Measurements from ENCODE around the gene AGBL2. TPM values are rescaled to one million over a fixed set of nuclear protein-coding genes. Genes with fewer than 3 reads are reported as not detected.
"Not testable (repeated sequence)": the region's sequence is repeated elsewhere in the genome, so short reads cannot be mapped to it uniquely, and the experiment has no call there.

Gene AGBL2
- 1 to 10 TPM; 7.6 to 8.3 TPM for total RNA-seq

- H3K27me3 Mint-ChIP-seq (ENCODE audit: low read depth) = no peaks in the 10 kb centered on the region
- peaks cover 7 to 17% of the 10 kb centered on the region in 2 donors for H3K36me3 Mint-ChIP-seq (ENCODE audit: insufficient read depth in 2 of 2)
- H3K4me3 Mint-ChIP-seq = peak within 1 kb of the TSS; percentile 93 to 95
- ATAC-seq (replicated peaks in 1 of 2) (peak; percentile 98), DNase-seq (peak; percentile 88 to 90)
- no peaks in the 10 kb centered on the region for H3K9me3 Mint-ChIP-seq
- peaks cover 27% of the 10 kb centered on the region for H3K4me1 Mint-ChIP-seq (ENCODE audit: low read depth)
- peak within 1 kb of the TSS; percentile 95 for H3K27ac Mint-ChIP-seq
These were observed at the start of gene AGBL2 for GRCh38 chr11:47715082-47715669. TSS of gene AGBL2 (minus strand) at chr11:47715369. CDS start at chr11:47714650, 719 bp downstream.

GRCh38 chr11:47759291-47759690 lies 44.1 kb upstream of the AGBL2 start:
- not testable (repeated sequence) for H3K27ac Mint-ChIP-seq; H3K4me3 Mint-ChIP-seq; H3K27me3 Mint-ChIP-seq (ENCODE audit: low read depth); DNase-seq; H3K9me3 Mint-ChIP-seq; ATAC-seq (replicated peaks in 1 of 2)
- Mint-ChIP-seq H3K4me1 (ENCODE audit: low read depth) (peaks cover 23% of the 10 kb centered on the region), H3K36me3 (ENCODE audit: insufficient read depth in 2 of 2) (peaks cover 13 to 35% of the 10 kb centered on the region in 2 donors)

GRCh38 chr11:47756208-47756607 lies 41.0 kb upstream of the AGBL2 start:
- no peaks in the 10 kb centered on the region for H3K9me3 Mint-ChIP-seq
- no peak overlapping the region for H3K27ac Mint-ChIP-seq
- H3K36me3 Mint-ChIP-seq (ENCODE audit: insufficient read depth in 2 of 2) = peaks cover 19 to 37% of the 10 kb centered on the region in 2 donors
- DNase-seq = no peak
- no peak for ATAC-seq (replicated peaks in 1 of 2)
- no peak overlapping the region for H3K4me3 Mint-ChIP-seq
- no peaks in the 10 kb centered on the region for H3K27me3 Mint-ChIP-seq (ENCODE audit: low read depth)
- peaks cover 18% of the 10 kb centered on the region for H3K4me1 Mint-ChIP-seq (ENCODE audit: low read depth)

- no peaks in the 10 kb centered on the region for H3K9me3 Mint-ChIP-seq
- H3K27me3 Mint-ChIP-seq (ENCODE audit: low read depth) = no peaks in the 10 kb centered on the region
- ATAC-seq (replicated peaks in 1 of 2) (no peak), DNase-seq (no peak)
- H3K4me1 Mint-ChIP-seq (ENCODE audit: low read depth) = peaks cover 6% of the 10 kb centered on the region
- H3K27ac Mint-ChIP-seq = peak overlapping the region; percentile 24
- no peak overlapping the region for H3K4me3 Mint-ChIP-seq
- H3K36me3 Mint-ChIP-seq (ENCODE audit: insufficient read depth in 2 of 2) = peaks cover 12 to 39% of the 10 kb centered on the region in 2 donors
These were observed 35.6 kb upstream of the AGBL2 start for GRCh38 chr11:47750725-47751124.

GRCh38 chr11:47742494-47742893 lies 27.3 kb upstream of the AGBL2 start:
- not testable (repeated sequence) for H3K9me3 Mint-ChIP-seq; H3K4me1 Mint-ChIP-seq (ENCODE audit: low read depth); H3K27me3 Mint-ChIP-seq (ENCODE audit: low read depth); H3K27ac Mint-ChIP-seq; ATAC-seq (replicated peaks in 1 of 2); DNase-seq; H3K4me3 Mint-ChIP-seq
- peaks cover 9 to 43% of the 10 kb centered on the region in 2 donors for H3K36me3 Mint-ChIP-seq (ENCODE audit: insufficient read depth in 2 of 2)

- H3K4me1 Mint-ChIP-seq (ENCODE audit: low read depth); ATAC-seq (replicated peaks in 1 of 2); H3K27ac Mint-ChIP-seq; DNase-seq; H3K9me3 Mint-ChIP-seq; H3K27me3 Mint-ChIP-seq (ENCODE audit: low read depth); H3K4me3 Mint-ChIP-seq: not testable (repeated sequence)
- H3K36me3 Mint-ChIP-seq (ENCODE audit: insufficient read depth in 2 of 2) = peaks cover 6 to 40% of the 10 kb centered on the region in 2 donors
These were observed 22.6 kb upstream of the AGBL2 start for GRCh38 chr11:47737817-47738216.

- Mint-ChIP-seq H3K27me3 (ENCODE audit: low read depth) (no peaks in the 10 kb centered on the region), H3K27ac (no peak overlapping the region), H3K36me3 (ENCODE audit: insufficient read depth in 2 of 2) (peaks cover 13 to 46% of the 10 kb centered on the region in 2 donors), H3K4me1 (ENCODE audit: low read depth) (peaks cover 4% of the 10 kb centered on the region), H3K4me3 (no peak overlapping the region), H3K9me3 (no peaks in the 10 kb centered on the region)
- DNase-seq (no peak), ATAC-seq (replicated peaks in 1 of 2) (no peak)
These were observed 17.1 kb upstream of the AGBL2 start for GRCh38 chr11:47732271-47732670.

- Mint-ChIP-seq H3K9me3 (no peaks in the 10 kb centered on the region), H3K36me3 (ENCODE audit: insufficient read depth in 2 of 2) (peaks cover 10 to 42% of the 10 kb centered on the region in 2 donors), H3K4me3 (no peak overlapping the region), H3K27ac (no peak overlapping the region), H3K4me1 (ENCODE audit: low read depth) (peaks cover 4% of the 10 kb centered on the region), H3K27me3 (ENCODE audit: low read depth) (no peaks in the 10 kb centered on the region)
- no peak for DNase-seq
- no peak for ATAC-seq (replicated peaks in 1 of 2)
These were observed 16.3 kb upstream of the AGBL2 start for GRCh38 chr11:47731475-47731874.

GRCh38 chr11:47726878-47727514 lies 11.8 kb upstream of the AGBL2 start:
- Mint-ChIP-seq H3K27ac (no peak overlapping the region), H3K36me3 (ENCODE audit: insufficient read depth in 2 of 2) (peaks cover 8 to 28% of the 10 kb centered on the region in 2 donors), H3K9me3 (no peaks in the 10 kb centered on the region), H3K4me3 (no peak overlapping the region), H3K27me3 (ENCODE audit: low read depth) (no peaks in the 10 kb centered on the region), H3K4me1 (ENCODE audit: low read depth) (peaks cover 4% of the 10 kb centered on the region)
- ATAC-seq (replicated peaks in 1 of 2) = no peak
- no peak for DNase-seq

GRCh38 chr11:47726118-47726442 lies 10.9 kb upstream of the AGBL2 start:
- Mint-ChIP-seq H3K9me3 (no peaks in the 10 kb centered on the region), H3K27me3 (ENCODE audit: low read depth) (no peaks in the 10 kb centered on the region), H3K27ac (no peak overlapping the region)

GRCh38 chr11:47725442-47726117 lies 10.4 kb upstream of the AGBL2 start:
- Mint-ChIP-seq H3K27me3 (ENCODE audit: low read depth) (no peaks in the 10 kb centered on the region), H3K9me3 (no peaks in the 10 kb centered on the region), H3K4me1 (ENCODE audit: low read depth) (no peaks in the 10 kb centered on the region), H3K4me3 (no peak overlapping the region), H3K27ac (no peak overlapping the region), H3K36me3 (ENCODE audit: insufficient read depth in 2 of 2) (peaks cover 3 to 24% of the 10 kb centered on the region in 2 donors)
- ATAC-seq (replicated peaks in 1 of 2) (no peak), DNase-seq (no peak)

More at GRCh38 chr11:47726118-47726442, 10.9 kb upstream of the AGBL2 start:
- no peaks in the 10 kb centered on the region for H3K4me1 Mint-ChIP-seq (ENCODE audit: low read depth)
- DNase-seq (no peak), ATAC-seq (replicated peaks in 1 of 2) (no peak)
- H3K36me3 Mint-ChIP-seq (ENCODE audit: insufficient read depth in 2 of 2) = peaks cover 3 to 24% of the 10 kb centered on the region in 2 donors
- no peak overlapping the region for H3K4me3 Mint-ChIP-seq

- ATAC-seq (replicated peaks in 1 of 2) (peak in 1 of 2 donors; percentile 31), DNase-seq (no peak)
- Mint-ChIP-seq H3K36me3 (ENCODE audit: insufficient read depth in 2 of 2) (peaks cover 6 to 24% of the 10 kb centered on the region in 2 donors), H3K9me3 (no peaks in the 10 kb centered on the region), H3K4me1 (ENCODE audit: low read depth) (no peaks in the 10 kb centered on the region), H3K27me3 (ENCODE audit: low read depth) (no peaks in the 10 kb centered on the region), H3K27ac (peak overlapping the region; percentile 8), H3K4me3 (no peak overlapping the region)
These were observed 9.0 kb upstream of the AGBL2 start for GRCh38 chr11:47724041-47724729.

GRCh38 chr11:47723041-47723440 lies 7.9 kb upstream of the AGBL2 start:
- ATAC-seq (replicated peaks in 1 of 2) = no peak
- DNase-seq = no peak
- no peaks in the 10 kb centered on the region for H3K9me3 Mint-ChIP-seq
- no peaks in the 10 kb centered on the region for H3K27me3 Mint-ChIP-seq (ENCODE audit: low read depth)
- H3K4me3 Mint-ChIP-seq = no peak overlapping the region
- H3K27ac Mint-ChIP-seq = no peak overlapping the region
- peaks cover 6 to 23% of the 10 kb centered on the region in 2 donors for H3K36me3 Mint-ChIP-seq (ENCODE audit: insufficient read depth in 2 of 2)
- H3K4me1 Mint-ChIP-seq (ENCODE audit: low read depth) = no peaks in the 10 kb centered on the region
